B cell (primary cell): ENCODE data around the gene RXFP1. TPM values are rescaled to one million over a fixed set of nuclear protein-coding genes. Genes with fewer than 3 reads are reported as not detected.

ENCODE experiments used
- ATAC-seq: fragments of 200-7000 bp; cut with Tn5 transposase; one replicate; pipeline ENCODE4 v1.10.0; 2021; ENCODE audit warnings: low read depth, mild to moderate bottlenecking, moderate number of reproducible peaks, moderate library complexity
- CTCF ChIA-PET: fragments of 350-600 bp; sonication (Branson Sonifier 250); formaldehyde crosslinking; loops from one replicate; lab custom pipeline; 2021; ENCODE audit warnings: antibody characterized with exemption, inconsistent platforms; lab: Charles Lee
- POLR2A ChIA-PET: fragments of 350-600 bp; sonication (Branson Sonifier 250); formaldehyde crosslinking; loops from one replicate; lab custom pipeline; 2021; ENCODE audit warnings: antibody characterized with exemption; lab: Charles Lee
- DNase-seq: peaks from one replicate; pipeline ENCODE4 v3.0.0; 2013
- H2AFZ ChIP-seq: 2 replicates; pipeline ENCODE4 v1.6.1; 2012; ENCODE audit warnings: mild to moderate bottlenecking, low read depth, low read length; ENCODE audit not compliant: insufficient read depth, poor library complexity, severe bottlenecking
- H3K27ac ChIP-seq, 2 donors: 1 replicate in 1 of 2; 2 replicates in 1 of 2; pipeline ENCODE4 v1.5.1; 2012 to 2013; ENCODE audit warnings: low read length in 2 of 2, mild to moderate bottlenecking in 2 of 2, moderate library complexity in 1 of 2
- H3K27me3 ChIP-seq, 4 experiments: fragments of 200-600 bp in 1 of 4; sonication (generic) in 1 of 4; replicated peaks in 1 of 4; 1 replicate in 2 of 4; 2 replicates in 2 of 4; pipeline versions ENCODE4 v1.6.1 to v1.7.0; 2013 to 2016; ENCODE audit warnings: low read length in 3 of 4, mild to moderate bottlenecking in 2 of 4, mixed read lengths in 1 of 4, moderate library complexity in 1 of 4; ENCODE audit not compliant: insufficient read depth in 4 of 4, control insufficient read depth in 3 of 4; ENCODE audit errors: control extremely low read depth in 1 of 4
- H3K36me3 ChIP-seq, 2 experiments: replicated peaks in 1 of 2; 1 replicate in 1 of 2; 2 replicates in 1 of 2; pipeline versions ENCODE4 v1.6.1 to v1.7.1; 2013; ENCODE audit warnings: low read length in 1 of 2; ENCODE audit not compliant: insufficient read depth in 2 of 2, control insufficient read depth in 1 of 2; ENCODE audit errors: control extremely low read depth in 1 of 2, extremely low read depth in 1 of 2
- H3K4me1 ChIP-seq, 2 donors: fragments of 200-600 bp in 1 of 2; sonication (generic) in 1 of 2; 1 replicate in 1 of 2; 2 replicates in 1 of 2; pipeline versions ENCODE4 v1.5.1 to v1.6.1; 2013 to 2017; ENCODE audit warnings: low read length in 2 of 2; ENCODE audit not compliant: control insufficient read depth in 2 of 2, insufficient read depth in 2 of 2
- H3K4me2 ChIP-seq: replicated peaks from 2 replicates; pipeline ENCODE3; 2012; ENCODE audit warnings: mild to moderate bottlenecking, low read depth, low read length; ENCODE audit not compliant: poor library complexity, severe bottlenecking
- H3K4me3 ChIP-seq, 5 experiments: fragments of 200-600 bp in 1 of 5; sonication (generic) in 1 of 5; 1 replicate in 3 of 5; 2 replicates in 2 of 5; pipeline versions ENCODE4 v1.5.1 to v1.7.0; 2011 to 2016; ENCODE audit warnings: low read length in 4 of 5, mild to moderate bottlenecking in 4 of 5, low read depth in 2 of 5, control low read depth in 1 of 5, moderate library complexity in 1 of 5; ENCODE audit not compliant: insufficient read depth in 1 of 5; ENCODE audit errors: control extremely low read depth in 1 of 5, extremely low read depth in 1 of 5
- H3K79me2 ChIP-seq: fragments of 200-600 bp; sonication (generic); one replicate; pipeline ENCODE4 v1.6.0; 2016; ENCODE audit warnings: low read length; ENCODE audit not compliant: control insufficient read depth, insufficient read depth
- H3K9ac ChIP-seq: fragments of 200-600 bp; sonication (generic); 2 replicates; pipeline ENCODE4 v1.6.1; 2017; ENCODE audit warnings: mild to moderate bottlenecking, low read length, moderate library complexity
- H3K9me3 ChIP-seq, 3 donors: one replicate each; pipeline versions ENCODE4 v1.6.1 to v1.7.1; 2013; ENCODE audit warnings: low read length in 2 of 3; ENCODE audit not compliant: control insufficient read depth in 2 of 3, insufficient read depth in 1 of 3; ENCODE audit errors: control extremely low read depth in 1 of 3
- H4K20me1 ChIP-seq: 2 replicates; pipeline ENCODE4 v1.6.0; 2012; ENCODE audit warnings: mild to moderate bottlenecking, low read length; ENCODE audit not compliant: insufficient read depth, control insufficient read depth, poor library complexity, severe bottlenecking
- H3K27ac Mint-ChIP-seq: one replicate; pipeline ENCODE4 v1.8.0; 2021; ENCODE audit warnings: mixed read lengths
- H3K27me3 Mint-ChIP-seq: one replicate; pipeline ENCODE4 v1.8.0; 2021; ENCODE audit warnings: mixed read lengths
- H3K4me1 Mint-ChIP-seq: one replicate; pipeline ENCODE4 v1.8.0; 2021; ENCODE audit warnings: mixed read lengths
- H3K4me3 Mint-ChIP-seq: one replicate; pipeline ENCODE4 v1.8.0; 2021; ENCODE audit warnings: mixed read lengths
- H3K9me3 Mint-ChIP-seq: one replicate; pipeline ENCODE4 v1.8.0; 2022; ENCODE audit warnings: mixed read lengths; ENCODE audit not compliant: insufficient read depth
- CTCF ChIP-seq: fragments of 200-600 bp; IDR thresholded peaks from one replicate; pipeline ENCODE4 v1.8.0; 2022; ENCODE audit warnings: antibody characterized with exemption, mild to moderate bottlenecking
- EZH2 ChIP-seq: IDR thresholded peaks from 2 replicates; pipeline ENCODE4 v1.6.1; 2012; ENCODE audit warnings: borderline replicate concordance, low read depth, mild to moderate bottlenecking, moderate library complexity, low read length; ENCODE audit not compliant: insufficient read depth, poor library complexity, severe bottlenecking
- WGBS: methylation state at CpG from one replicate; pipeline ENCODE4 v1.1.5; 2013; ENCODE audit warnings: missing lambda C conversion rate; ENCODE audit not compliant: insufficient coverage; 5-methylcytosine and 5-hydroxymethylcytosine counted together
- intact Hi-C: fragments of 100-400 bp; cut with micrococcal nuclease; formaldehyde crosslinking; loops from one replicate; pipeline ENCODE4 v1.10.0; 2022
- polyA plus RNA-seq: library from polyadenylated mRNA; depleted of rRNA; stranded (reverse); fragments of >200 nt; gene quantifications from 2 replicates; pipeline ENCODE4 v1.2.3, GENCODE V29; 2012
- total RNA-seq, 2 donors: library from RNA; stranded (reverse); fragments of 120-200 nt in 1 of 2; gene quantifications; 1 replicate in 1 of 2; 2 replicates in 1 of 2; pipeline versions ENCODE4 v1.2.3 to v1.2.4, GENCODE V29; 2013 to 2022

RXFP1 gene
- total and polyA plus RNA-seq, 2 donors (not counting 1 experiment from before 2014, with no cell fraction given): not detected

DNA sequence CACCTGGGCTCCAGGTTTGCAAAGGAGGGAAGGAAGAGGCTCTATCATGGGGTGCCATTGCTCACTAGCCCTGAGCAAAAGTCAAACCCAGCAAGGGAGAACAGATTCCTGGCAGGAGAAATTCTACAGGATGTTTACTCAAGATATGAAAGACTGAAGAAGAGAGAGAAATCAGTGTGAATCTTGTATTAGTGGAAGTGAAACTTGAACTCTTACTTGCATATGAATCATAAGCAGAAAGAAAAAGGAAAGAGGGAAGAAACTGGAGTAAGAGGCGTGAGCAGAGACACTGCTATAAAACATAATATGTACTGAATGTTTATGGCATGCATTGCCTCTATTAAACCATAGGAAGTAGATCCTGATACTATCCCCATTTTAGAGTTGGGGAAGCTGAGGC lies 89.1 kb downstream of the RXFP1 start:
- Mint-ChIP-seq H3K9me3 (no peaks in the 10 kb centered on the region), H3K27me3 (peaks cover 12% of the 10 kb centered on the region), H3K4me3 (no peak overlapping the region), H3K4me1 (peaks cover 11% of the 10 kb centered on the region), H3K27ac (no peak overlapping the region)
- Histone ChIP-seq H3K4me2 (no peak overlapping the region), H2AFZ (no peak overlapping the region), H3K79me2 (no peaks in the 10 kb centered on the region), H4K20me1 (no peaks in the 10 kb centered on the region), H3K9me3 (no peaks in the 10 kb centered on the region), H3K4me3 (no peak overlapping the region), H3K4me1 (peaks cover 4 to 13% of the 10 kb centered on the region in 2 donors), H3K27ac (no peak overlapping the region), H3K36me3 (no peaks in the 10 kb centered on the region), H3K9ac (no peak overlapping the region), H3K27me3 (peaks cover 0 to 4% (median 0%) of the 10 kb centered on the region in 4 experiments)
- ATAC-seq (no peak), DNase-seq (peak; percentile 6)
- TF ChIP-seq EZH2: no peak
- no peak for TF ChIP-seq CTCF
- CTCF ChIA-PET: no interaction called here
- intact Hi-C loops: no loop called here
- POLR2A ChIA-PET: no interaction called here
- WGBS: no CpG with 5 or more reads among the region's 1 CpG

- no peak overlapping the region for H3K4me3 ChIP-seq
- H3K9me3 Mint-ChIP-seq: no peaks in the 10 kb centered on the region
- ChIA-PET CTCF (no interaction called here), POLR2A (no interaction called here)
- H3K4me3 Mint-ChIP-seq: no peak overlapping the region
- H4K20me1 ChIP-seq: no peaks in the 10 kb centered on the region
- H3K4me1 ChIP-seq: peaks cover 4 to 13% of the 10 kb centered on the region in 2 donors
- no peaks in the 10 kb centered on the region for H3K79me2 ChIP-seq
- DNase-seq (no peak), ATAC-seq (no peak)
- peaks cover 16% of the 10 kb centered on the region for H3K27me3 Mint-ChIP-seq
- H2AFZ ChIP-seq: no peak overlapping the region
- intact Hi-C loops: no loop called here
- no peak for TF ChIP-seq EZH2
- peaks cover 0 to 4% (median 0%) of the 10 kb centered on the region in 4 experiments for H3K27me3 ChIP-seq
- no peaks in the 10 kb centered on the region for H3K36me3 ChIP-seq
- 80% methylated on average over 1 of the region's 1 CpG for WGBS
- H3K4me1 Mint-ChIP-seq: peaks cover 11% of the 10 kb centered on the region
- H3K4me2 ChIP-seq: no peak overlapping the region
- H3K27ac Mint-ChIP-seq: no peak overlapping the region
- H3K9me3 ChIP-seq: no peaks in the 10 kb centered on the region
- no peak overlapping the region for H3K27ac ChIP-seq
- H3K9ac ChIP-seq: no peak overlapping the region
Observed at GRCh38 chr4:158613046-158613445, 91.4 kb downstream of the RXFP1 start.
